Gastrocnemius medialis (tissue), 4 donors: ENCODE results near the gene FRMD4B. TPM values are rescaled to one million over a fixed set of nuclear protein-coding genes. Genes with fewer than 3 reads are reported as not detected.

Experiments used
- ATAC-seq, 2 donors: fragments of 150-250 bp; one replicate each; pipeline ENCODE4 v1.9.1; 2016
- DNase-seq, 2 donors: peaks; one replicate each; pipeline ENCODE4 v3.0.0-alpha.2; 2019
- H3K27ac ChIP-seq, 4 donors: fragments of 200-600 bp; sonication (generic); 1 replicate in 1 of 4; 2 replicates in 3 of 4; pipeline ENCODE4 v1.5.1; 2016 to 2018; ENCODE audit warnings: mild to moderate bottlenecking in 2 of 4, moderate library complexity in 1 of 4
- H3K27me3 ChIP-seq, 3 donors: fragments of 200-600 bp; sonication (generic) in 2 of 3; 1 replicate in 1 of 3; 2 replicates in 2 of 3; pipeline versions ENCODE4 v1.5.1 to v1.6.0; 2016 to 2019; ENCODE audit warnings: mild to moderate bottlenecking in 1 of 3, moderate library complexity in 1 of 3
- H3K36me3 ChIP-seq, 2 donors: fragments of 200-600 bp; sonication (generic) in 1 of 2; one replicate each; pipeline ENCODE4 v1.5.1; 2017 to 2018
- H3K4me1 ChIP-seq, 2 donors: fragments of 200-600 bp; sonication (generic) in 1 of 2; one replicate each; pipeline ENCODE4 v1.5.1; 2016 to 2017; ENCODE audit warnings: mild to moderate bottlenecking in 2 of 2
- H3K4me3 ChIP-seq, 4 donors: fragments of 200-600 bp; sonication (generic) in 3 of 4; 1 replicate in 1 of 4; 2 replicates in 3 of 4; pipeline ENCODE4 v1.5.1; 2016 to 2019; ENCODE audit warnings: mild to moderate bottlenecking in 2 of 4
- H3K9me3 ChIP-seq, 3 donors: fragments of 200-600 bp; sonication (generic) in 2 of 3; 1 replicate in 1 of 3; 2 replicates in 2 of 3; pipeline ENCODE4 v1.5.1; 2016 to 2019
- CTCF ChIP-seq, 5 experiments: fragments of 450-650 bp in 3 of 5; fragments of 200-600 bp in 2 of 5; sonication (generic) in 2 of 5; IDR thresholded peaks in 4 of 5; conservative IDR thresholded peaks in 1 of 5; 1 replicate in 4 of 5; 2 replicates in 1 of 5; pipeline ENCODE4 v1.5.1; 2016 to 2019; ENCODE audit warnings: antibody characterized with exemption in 5 of 5, mild to moderate bottlenecking in 3 of 5, moderate library complexity in 3 of 5
- POLR2A ChIP-seq, 2 donors: fragments of 450-650 bp; IDR thresholded peaks; one replicate each; pipeline ENCODE4 v1.6.1; 2017; ENCODE audit warnings: antibody characterized with exemption in 2 of 2, mild to moderate bottlenecking in 2 of 2, moderate library complexity in 2 of 2
- in situ Hi-C, 4 donors: fragments of 200-750 bp; cut with MboI; loops; one replicate each; pipeline versions ENCODE4 v1.15.0 to v1.8.0; 2017; ENCODE audit warnings: low sequenced_read_pairs in 4 of 4
- intact Hi-C: fragments of 100-400 bp; cut with DNase I; formaldehyde crosslinking; loops from one replicate; pipeline ENCODE4 v1.15.1; 2023; ENCODE audit warnings: low total_unique reads
- total RNA-seq, 4 donors: library from RNA; depleted of rRNA; stranded (reverse); fragments of >200 nt; gene quantifications; one replicate each; pipeline versions ENCODE4 v1.1.0 to v1.2.3, GENCODE V29; 2016

The FRMD4B gene
- total RNA-seq, 4 donors from 2014 or later: 0.29 to 3.6 (median 1.7) TPM

- in situ Hi-C loops (loop anchor here in 1 of 4 donors (10.0 kb wide), 1 partner anchor 262 kb away; no protein-coding TSS in a partner anchor), intact Hi-C loops (no loop called here)
- Histone ChIP-seq H3K27ac (no peak overlapping the region), H3K4me3 (no peak overlapping the region), H3K27me3 (no peaks in the 10 kb centered on the region), H3K36me3 (no peaks in the 10 kb centered on the region), H3K9me3 (no peaks in the 10 kb centered on the region), H3K4me1 (no peaks in the 10 kb centered on the region)
- DNase-seq (no peak), ATAC-seq (no peak)
- TF ChIP-seq POLR2A (IDR thresholded peaks at IDR 0.05) (no peak), CTCF (IDR thresholded peaks at IDR 0.05 in 4 of 5, conservative IDR thresholded peaks at IDR 0.05 in 1 of 5) (no peak)
These were observed 41.0 kb upstream of the FRMD4B start for GRCh38 chr3:69426967-69427304.

- H3K36me3 ChIP-seq: no peaks in the 10 kb centered on the region
- in situ Hi-C loops: loop anchor here in 1 of 4 donors (10.0 kb wide), 1 partner anchor 262 kb away; no protein-coding TSS in a partner anchor
- intact Hi-C loops: no loop called here
These were observed 40.5 kb upstream of the FRMD4B start for GRCh38 chr3:69426291-69426966.

GRCh38 chr3:69425249-69425648 is 39.4 kb upstream of the FRMD4B start:
- Histone ChIP-seq H3K9me3 (no peaks in the 10 kb centered on the region), H3K4me1 (peaks cover 0 to 4% of the 10 kb centered on the region in 2 donors), H3K27me3 (no peaks in the 10 kb centered on the region), H3K36me3 (no peaks in the 10 kb centered on the region), H3K27ac (no peak overlapping the region), H3K4me3 (no peak overlapping the region)
- DNase-seq (no peak), ATAC-seq (no peak)
- intact Hi-C loops (no loop called here), in situ Hi-C loops (loop anchor here in 1 of 4 donors (10.0 kb wide), 1 partner anchor 260 kb away; no protein-coding TSS in a partner anchor)
- TF ChIP-seq CTCF (IDR thresholded peaks at IDR 0.05 in 4 of 5, conservative IDR thresholded peaks at IDR 0.05 in 1 of 5): peak in 3 of 5 experiments; percentile 4 to 32 (median 12)
- no peak for TF ChIP-seq POLR2A (IDR thresholded peaks at IDR 0.05)

More at GRCh38 chr3:69426291-69426966, 40.5 kb upstream of the FRMD4B start:
- Histone ChIP-seq H3K27ac (no peak overlapping the region), H3K27me3 (no peaks in the 10 kb centered on the region), H3K4me3 (no peak overlapping the region), H3K9me3 (no peaks in the 10 kb centered on the region), H3K4me1 (no peaks in the 10 kb centered on the region)
- no peak for TF ChIP-seq POLR2A (IDR thresholded peaks at IDR 0.05)
- no peak for TF ChIP-seq CTCF (IDR thresholded peaks at IDR 0.05 in 4 of 5, conservative IDR thresholded peaks at IDR 0.05 in 1 of 5)
- DNase-seq (no peak), ATAC-seq (no peak)

- Histone ChIP-seq H3K27ac (no peak overlapping the region), H3K36me3 (no peaks in the 10 kb centered on the region), H3K9me3 (no peaks in the 10 kb centered on the region), H3K4me1 (peaks cover 0 to 4% of the 10 kb centered on the region in 2 donors), H3K27me3 (no peaks in the 10 kb centered on the region), H3K4me3 (no peak overlapping the region)
- in situ Hi-C loops: loop anchor here in 1 of 4 donors (10.0 kb wide), 1 partner anchor 259 kb away; no protein-coding TSS in a partner anchor
- DNase-seq (no peak), ATAC-seq (no peak)
- intact Hi-C loops: no loop called here
- TF ChIP-seq CTCF (IDR thresholded peaks at IDR 0.05 in 4 of 5, conservative IDR thresholded peaks at IDR 0.05 in 1 of 5) (no peak), POLR2A (IDR thresholded peaks at IDR 0.05) (no peak)
These were observed 37.7 kb upstream of the FRMD4B start for GRCh38 chr3:69423463-69424155.
